ENCODE measurements around the gene SYNGR3. TPM values are rescaled to one million over a fixed set of nuclear protein-coding genes. Genes with fewer than 3 reads are reported as not detected.

Gene SYNGR3, protein sequence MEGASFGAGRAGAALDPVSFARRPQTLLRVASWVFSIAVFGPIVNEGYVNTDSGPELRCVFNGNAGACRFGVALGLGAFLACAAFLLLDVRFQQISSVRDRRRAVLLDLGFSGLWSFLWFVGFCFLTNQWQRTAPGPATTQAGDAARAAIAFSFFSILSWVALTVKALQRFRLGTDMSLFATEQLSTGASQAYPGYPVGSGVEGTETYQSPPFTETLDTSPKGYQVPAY
- total RNA-seq, result 0.65 and 2.8 TPM in 2 replicates

DNA sequence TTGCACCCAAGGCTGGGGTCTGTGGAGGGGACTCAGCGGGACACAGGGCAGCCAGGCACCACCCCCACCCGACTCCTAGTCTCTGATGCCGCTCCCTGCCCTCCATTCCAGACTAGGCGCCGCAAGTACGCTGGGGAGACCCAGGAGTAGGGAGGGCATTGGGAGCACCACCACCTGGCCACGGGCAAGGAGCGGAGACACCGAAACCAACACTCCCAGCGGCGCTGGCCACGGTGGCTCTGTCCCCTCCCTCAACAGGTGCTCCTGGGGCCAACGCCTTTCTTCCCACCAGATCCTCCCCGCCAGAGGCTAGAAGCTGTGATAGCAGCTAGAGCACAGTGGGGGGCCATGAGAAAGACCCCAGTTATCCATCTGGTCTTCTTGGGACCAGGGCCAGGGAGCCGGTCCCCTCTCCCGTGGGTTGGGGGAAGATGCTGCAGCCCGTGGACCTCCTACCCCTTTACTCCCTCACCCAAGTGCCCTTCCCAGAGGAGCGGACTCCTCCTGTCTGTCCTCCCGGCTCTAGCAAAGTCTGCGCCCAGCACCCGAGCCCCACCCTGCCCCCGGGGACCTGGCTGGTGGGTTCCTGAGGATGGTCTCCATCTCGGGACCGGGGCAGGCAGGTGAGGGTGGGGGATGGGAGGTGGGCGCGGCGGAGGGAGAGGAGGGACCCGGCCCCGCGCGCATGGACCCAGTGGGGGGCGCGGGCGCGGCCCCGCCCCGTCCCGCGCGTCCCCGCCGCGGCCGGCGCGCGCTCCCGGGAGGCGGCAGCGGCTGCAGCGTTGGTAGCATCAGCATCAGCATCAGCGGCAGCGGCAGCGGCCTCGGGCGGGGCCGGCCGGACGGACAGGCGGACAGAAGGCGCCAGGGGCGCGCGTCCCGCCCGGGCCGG is at the start of gene SYNGR3:
Gene SYNGR3 (plus strand): TSS at position 762 of the 892 bp plus-strand sequence. CDS start 133 bp downstream, outside the sequence.

DNA sequence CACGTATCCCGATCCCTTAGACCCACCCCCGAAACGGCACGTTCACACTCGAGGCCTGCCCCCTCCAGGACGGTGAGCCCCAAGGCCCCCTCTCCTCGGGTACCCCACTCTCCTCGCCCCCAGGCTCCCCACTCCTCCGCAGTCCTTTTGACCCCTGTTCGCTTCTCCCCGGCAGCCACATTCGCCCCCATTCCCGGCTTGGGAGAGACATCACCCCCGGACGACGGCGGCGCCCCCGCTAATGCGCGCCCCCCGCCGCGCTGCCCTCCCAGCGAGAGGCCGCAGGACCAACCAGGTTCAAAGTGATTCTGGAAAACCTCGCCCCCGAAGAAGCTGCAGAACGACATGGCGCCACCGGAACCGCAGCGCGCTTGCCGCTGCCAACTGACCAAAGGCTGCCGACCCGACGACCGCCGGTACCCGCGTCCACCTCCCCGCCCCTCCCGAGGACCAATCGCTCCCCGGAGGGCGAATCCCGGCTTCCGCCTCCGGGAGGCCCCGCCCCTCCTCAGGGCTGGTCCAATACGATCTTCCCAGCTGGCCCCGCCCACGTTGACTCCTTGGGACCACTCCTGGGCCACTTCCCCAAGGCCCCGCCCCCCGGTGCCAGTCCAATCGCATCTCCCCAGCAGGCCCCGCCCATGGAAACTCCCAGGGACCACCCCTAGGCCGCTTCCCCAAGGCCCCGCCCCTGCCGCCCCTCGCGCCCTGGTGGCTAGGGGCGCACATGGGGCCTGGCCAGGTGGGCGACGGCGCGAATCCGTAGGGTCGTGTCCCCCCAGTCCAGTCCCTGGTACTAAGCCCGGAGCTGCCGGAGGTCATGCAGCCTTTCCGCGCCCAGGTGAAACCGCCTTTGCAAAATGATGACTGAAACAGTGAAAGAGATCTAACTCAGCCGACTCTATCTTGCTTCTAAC is 46.7 kb upstream of the SYNGR3 start, which contains the start of gene MSRB1:
Gene MSRB1 (minus strand): TSS at position 390 of the 917 bp plus-strand sequence. CDS start 43 bp downstream, at position 347.

DNA sequence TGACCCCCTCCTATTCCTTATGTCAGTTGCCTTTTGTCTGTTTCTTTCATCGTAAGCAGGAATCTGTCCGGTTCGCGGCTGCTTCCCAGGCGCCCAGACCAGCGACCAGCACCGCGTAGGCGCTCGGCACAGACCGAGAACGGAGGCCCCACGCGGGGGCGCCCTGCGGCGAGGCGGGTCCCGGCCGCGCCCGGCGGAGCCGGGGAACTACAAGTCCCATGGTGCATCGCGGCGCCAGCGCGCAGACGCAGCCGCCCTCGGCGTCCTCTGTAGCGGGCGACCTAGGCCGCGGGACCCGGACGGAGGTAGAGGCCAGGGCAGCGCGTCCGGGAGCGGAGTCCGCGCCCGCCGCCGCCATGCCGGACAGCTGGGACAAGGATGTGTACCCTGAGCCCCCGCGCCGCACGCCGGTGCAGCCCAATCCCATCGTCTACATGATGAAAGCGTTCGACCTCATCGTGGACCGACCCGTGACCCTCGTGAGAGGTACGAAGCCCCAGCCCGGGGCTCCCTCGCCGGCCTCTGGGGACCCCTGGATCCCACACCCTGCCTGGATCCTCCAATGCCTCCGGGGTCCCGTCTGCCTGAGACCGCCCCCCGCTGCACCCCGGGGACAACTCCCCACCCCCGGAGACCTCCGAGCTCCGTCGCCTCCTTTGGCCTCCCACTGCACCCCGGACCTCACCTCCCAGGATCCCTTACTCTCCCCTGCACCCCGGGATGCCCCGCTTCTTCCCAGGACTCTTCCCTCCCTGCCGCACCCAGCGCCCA is 30.3 kb upstream of the SYNGR3 start, which contains the start of gene NDUFB10:
Gene NDUFB10 (plus strand): TSS at position 270 of the 771 bp plus-strand sequence. CDS start 87 bp downstream, at position 357.

DNA sequence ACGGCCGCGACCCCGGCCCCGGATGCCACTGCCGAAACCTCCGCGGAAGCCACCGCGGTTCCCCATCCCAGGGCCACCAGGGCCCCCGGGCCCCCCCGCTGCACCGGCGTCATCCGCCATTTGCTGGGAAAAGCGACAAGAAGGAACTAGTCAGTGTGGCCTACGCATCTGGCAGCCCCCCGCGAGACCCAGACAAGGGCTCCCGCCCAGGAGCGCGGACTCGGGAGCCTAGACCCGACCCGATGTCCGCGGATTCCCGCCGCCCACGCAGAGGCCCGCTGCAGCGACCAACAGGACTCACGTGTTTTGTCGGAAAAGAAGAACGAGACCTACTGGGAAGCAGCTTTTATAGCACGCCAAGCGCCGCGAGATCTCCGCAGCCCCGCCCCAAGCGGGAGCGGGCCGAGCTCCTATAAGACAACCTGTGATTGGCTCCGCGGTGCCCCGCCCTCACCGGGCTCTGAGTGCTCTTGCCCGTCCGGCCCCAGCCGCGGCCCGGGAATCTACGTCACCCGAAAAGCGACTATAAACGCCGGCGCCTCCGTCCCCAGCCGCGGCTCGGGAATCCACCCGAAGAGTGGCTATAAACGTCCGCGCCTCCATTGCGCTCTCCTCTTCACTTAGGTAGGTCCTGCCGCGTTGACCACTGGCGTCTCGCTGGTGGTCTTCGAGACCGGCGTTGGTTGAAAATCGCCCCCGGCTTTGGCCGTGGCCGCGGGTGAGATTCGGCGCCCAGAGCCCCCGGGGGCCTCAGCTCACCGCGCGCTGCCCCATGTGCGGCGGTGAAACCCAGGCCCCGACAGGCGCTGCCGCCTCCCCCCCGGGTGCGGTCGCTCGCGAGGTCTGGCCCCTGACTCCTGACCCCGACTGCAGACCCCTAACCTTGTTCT is 25.0 kb upstream of the SYNGR3 start, which contains the start of gene RPS2:
Gene RPS2 (minus strand): TSS at position 321 of the 890 bp plus-strand sequence. CDS start 201 bp downstream, at position 120.

DNA sequence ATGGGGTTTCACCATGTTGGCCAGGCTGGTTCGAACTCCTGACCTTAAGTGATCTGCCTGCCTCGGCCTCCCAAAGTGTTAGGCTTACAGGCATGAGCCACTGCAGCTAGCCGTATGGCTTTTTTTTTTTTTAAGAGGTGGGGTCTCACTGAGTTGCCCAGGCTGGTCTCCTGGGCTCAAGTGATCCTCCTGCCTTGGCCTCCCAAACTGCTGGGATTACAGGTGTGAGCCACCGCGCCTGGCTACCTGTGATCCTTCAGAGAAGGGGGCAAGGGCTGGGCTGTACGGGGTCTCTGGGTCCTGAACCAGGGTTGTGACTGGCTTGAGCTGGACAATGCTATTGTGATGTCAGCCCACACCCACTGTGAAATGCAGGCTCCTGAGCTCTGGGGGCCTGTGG is 23.3 kb upstream of the SYNGR3 start, which contains the start of gene RNF151:
Gene RNF151 (plus strand): TSS at position 397 of the 400 bp plus-strand sequence. CDS start 26 bp downstream, outside the sequence.

DNA sequence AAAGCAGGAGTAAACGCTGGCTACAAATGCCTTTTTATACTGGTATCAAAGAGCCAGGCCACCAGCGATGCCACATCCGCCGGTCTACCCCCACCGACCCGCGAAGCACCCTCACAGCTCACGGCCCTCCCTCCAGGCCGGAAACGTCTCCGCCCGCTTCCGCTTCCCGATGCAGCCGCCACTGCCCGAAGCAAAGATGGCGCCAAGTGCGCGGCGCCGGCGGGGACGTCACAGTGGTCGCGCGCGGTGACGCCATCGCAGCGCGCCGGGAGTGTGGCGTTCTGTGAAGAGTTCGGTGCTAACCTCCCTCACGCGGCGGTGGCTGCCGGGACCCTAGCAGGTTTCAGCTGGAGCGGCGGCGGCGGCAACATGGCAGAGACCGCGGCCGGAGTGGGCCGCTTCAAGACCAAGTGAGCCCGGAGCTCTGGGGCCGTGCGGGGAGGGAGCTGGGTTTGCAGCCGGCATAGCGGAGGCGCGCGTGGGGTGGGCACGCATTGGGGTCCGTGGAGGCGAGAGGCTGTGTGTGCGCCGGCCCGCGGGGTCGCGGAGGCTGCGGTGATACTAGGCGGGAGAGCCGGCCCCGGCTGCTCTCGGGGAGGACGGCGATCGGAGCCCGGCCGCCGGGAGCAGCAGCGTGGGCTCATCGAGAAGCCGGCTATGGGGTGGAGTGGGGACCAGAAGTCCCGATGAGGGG is 17.8 kb upstream of the SYNGR3 start, which contains the start of gene TBL3:
Gene TBL3 (plus strand): TSS at position 258 of the 694 bp plus-strand sequence. CDS start 112 bp downstream, at position 370.

DNA sequence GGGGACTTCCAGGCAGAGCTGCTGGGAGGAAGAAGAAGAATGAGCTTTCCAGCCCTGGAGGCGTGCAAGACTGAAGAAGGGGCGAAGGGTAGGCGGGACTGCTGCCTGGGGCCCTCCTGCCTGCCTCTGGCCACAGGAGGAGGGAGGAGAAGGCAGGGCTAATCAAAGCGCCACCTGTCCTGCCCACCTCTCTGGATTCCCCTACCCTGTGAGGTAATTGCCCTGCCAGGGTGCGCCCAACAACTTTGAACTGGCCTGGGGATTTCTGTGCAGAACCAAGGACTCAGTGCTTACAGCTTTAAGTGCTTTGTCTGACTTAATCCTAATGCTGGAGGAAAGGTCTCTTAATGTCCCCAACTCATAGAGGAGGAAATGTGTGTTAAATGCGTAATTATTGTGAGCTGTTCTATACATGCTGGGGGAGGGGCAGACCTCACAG is 8.4 kb upstream of the SYNGR3 start, which contains the start of gene NOXO1:
Gene NOXO1 (minus strand): TSS at position 72 of the 439 bp plus-strand sequence. CDS start 290 bp downstream, outside the sequence.

DNA sequence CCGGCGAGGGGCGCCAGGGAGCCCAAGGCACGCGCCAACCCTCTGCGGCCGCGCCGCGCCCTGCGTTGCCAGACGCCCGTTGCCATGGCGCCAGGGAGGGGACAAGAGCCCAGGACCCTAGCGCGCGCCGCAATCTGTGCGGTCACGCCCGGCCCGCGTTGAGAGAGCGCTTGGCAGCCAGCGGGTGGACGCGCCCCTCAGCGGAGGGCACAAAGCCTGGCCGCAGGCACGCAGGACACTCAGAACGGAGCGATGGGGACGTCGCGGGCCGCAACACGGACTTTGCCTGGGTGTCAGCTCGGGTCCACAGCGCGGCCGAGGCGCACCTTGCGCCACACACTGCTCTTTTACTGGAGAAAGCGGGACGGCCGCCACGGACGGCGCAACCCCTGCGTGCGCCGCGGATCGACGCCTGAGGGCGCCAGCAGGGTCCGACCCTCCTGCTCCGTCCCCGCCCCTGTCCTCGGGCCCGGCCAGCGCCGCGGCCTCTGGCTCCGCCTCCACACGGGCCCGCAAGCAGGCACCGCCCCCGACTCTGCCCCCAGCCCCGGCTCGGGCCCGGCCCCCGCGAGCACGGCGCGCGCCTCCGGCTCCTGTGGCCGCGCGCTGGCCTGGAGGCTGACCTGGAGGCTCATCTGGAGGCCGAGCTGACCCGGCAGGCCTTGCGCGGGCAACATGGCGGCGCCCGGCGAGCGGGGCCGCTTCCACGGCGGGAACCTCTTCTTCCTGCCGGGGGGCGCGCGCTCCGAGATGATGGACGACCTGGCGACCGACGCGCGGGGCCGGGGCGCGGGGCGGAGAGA is 6.0 kb upstream of the SYNGR3 start, which contains the start of gene GFER:
Gene GFER (plus strand): TSS at position 650 of the 803 bp plus-strand sequence. CDS start 26 bp downstream, at position 676.

DNA sequence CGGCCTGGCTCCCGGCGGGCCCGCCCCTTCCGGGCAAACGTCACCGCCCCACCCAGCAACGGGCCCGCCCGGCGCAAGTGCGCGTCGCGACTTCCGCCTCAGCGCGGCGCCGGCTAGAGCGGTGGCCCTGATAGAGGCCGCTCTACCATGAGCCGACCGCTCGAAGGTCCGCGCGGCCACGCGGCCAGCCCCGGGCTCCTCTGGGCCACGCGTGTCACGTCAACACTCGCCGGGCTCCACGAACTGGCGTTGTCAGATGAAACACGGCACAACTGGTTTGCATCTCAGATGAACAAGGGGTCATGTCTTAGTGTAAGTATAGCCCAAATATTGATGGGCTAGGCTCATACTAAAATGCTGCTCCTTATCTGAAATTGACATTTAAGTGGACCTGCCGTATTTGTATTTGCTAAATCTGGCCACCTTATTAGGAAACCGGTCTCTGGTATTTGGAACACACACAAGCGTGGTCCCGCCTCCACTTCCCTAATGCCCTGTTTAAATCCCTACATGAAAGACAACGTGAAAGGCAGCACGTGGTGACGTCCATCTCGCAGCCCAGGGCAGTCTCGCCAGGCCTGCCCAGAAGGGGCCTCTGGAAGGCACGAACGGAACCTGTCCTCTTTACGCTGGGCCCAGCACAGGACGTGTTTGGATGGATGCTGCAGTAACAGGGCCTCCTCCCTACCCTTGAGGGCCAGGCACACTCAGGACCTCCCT is 20.2 kb downstream of the SYNGR3 start, which contains the start of gene ZNF598:
Gene ZNF598 (minus strand): TSS at position 31 of the 720 bp plus-strand sequence.

DNA sequence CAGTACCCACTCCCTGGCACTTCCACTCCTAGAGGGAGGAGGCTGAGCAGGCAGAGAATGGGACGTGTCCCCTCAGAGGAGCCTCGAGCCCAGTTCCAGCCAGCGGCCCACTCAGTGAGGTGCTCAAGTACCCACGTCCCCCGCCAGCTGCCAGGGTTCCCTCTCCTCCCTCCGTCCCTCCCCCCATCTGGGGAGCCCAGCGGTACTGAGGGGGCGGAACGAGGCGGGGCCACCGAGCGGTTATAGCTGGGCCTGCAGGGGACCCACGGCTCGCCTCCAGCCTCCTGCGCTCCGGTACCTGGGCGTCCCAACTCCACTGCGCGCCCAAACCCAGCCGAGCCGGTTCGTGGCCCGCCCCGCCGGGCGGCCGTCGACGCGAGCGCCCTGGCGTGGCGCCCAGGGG is 29.7 kb downstream of the SYNGR3 start, which contains the start of gene NPW:
Gene NPW (plus strand): TSS at position 268 of the 403 bp plus-strand sequence.

DNA sequence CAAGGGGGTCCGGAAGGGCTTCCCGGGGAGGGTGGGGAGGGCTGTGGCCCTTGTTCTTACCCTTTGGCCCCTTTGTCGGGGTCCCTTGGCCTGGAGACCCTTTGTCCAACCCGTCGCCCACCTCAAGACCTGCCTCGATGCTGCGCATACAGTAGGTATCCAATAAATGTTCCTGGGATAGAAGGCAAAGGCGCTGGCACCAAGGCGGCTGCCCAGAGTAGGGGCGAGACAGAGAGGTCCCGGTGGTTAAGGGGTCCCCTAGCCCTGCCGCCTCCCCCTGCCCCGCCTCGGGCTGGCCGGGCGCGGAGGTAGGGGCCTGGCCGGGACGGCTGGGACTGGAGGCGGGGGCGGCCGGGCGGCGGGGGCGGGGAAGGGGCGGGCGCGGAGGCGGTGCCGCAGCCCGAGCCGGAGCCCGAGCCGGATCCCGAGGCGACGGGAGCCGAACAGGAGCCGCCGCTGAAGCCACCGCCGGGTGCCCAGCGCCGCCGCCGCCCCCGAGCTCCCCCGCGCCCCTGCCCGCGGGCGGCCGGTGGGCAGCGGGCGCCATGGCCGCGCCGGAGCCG is 36.8 kb downstream of the SYNGR3 start, which contains the start of gene NHERF2:
Gene NHERF2 (plus strand): TSS at position 442 of the 563 bp plus-strand sequence. CDS start 104 bp downstream, at position 546.

Other genes starting within 250 kb of the SYNGR3 start
- 39.3 and 51.6 TPM in 2 replicates for gene NME3, start 218.4 kb upstream of the SYNGR3 start, total RNA-seq
- 3.7 and 9.2 TPM in 2 replicates for gene EME2, start 217.2 kb upstream of the SYNGR3 start, total RNA-seq
- gene MRPS34, start 216.8 kb upstream of the SYNGR3 start, total RNA-seq, result 68.8 and 72.9 TPM in 2 replicates
- 45.2 and 60.4 TPM in 2 replicates for gene SPSB3, start 207.4 kb upstream of the SYNGR3 start, total RNA-seq
- gene NUBP2, start 207.0 kb upstream of the SYNGR3 start, total RNA-seq, result 67.3 and 75.4 TPM in 2 replicates
- gene IGFALS, start 196.3 kb upstream of the SYNGR3 start, total RNA-seq, result under 0.01 TPM in 1 of 2 replicates, not detected in the other
- gene HAGH, start 163.1 kb upstream of the SYNGR3 start, total RNA-seq, result 70.3 and 94.3 TPM in 2 replicates
- 70.3 and 124 TPM in 2 replicates for gene FAHD1, start 162.8 kb upstream of the SYNGR3 start, total RNA-seq
- not detected in 2 replicates for gene MEIOB, start 117.8 kb upstream of the SYNGR3 start, total RNA-seq
- gene HS3ST6, start 71.6 kb upstream of the SYNGR3 start, total RNA-seq, result not detected in 2 replicates
- 6.5 and 8.7 TPM in 2 replicates for gene MSRB1, start 46.8 kb upstream of the SYNGR3 start, total RNA-seq
- gene RPL3L, start 35.3 kb upstream of the SYNGR3 start, total RNA-seq, result not detected in 2 replicates
- gene NDUFB10, start 30.4 kb upstream of the SYNGR3 start, total RNA-seq, result 133 and 143 TPM in 2 replicates
- gene RPS2, start 25.1 kb upstream of the SYNGR3 start, total RNA-seq, result 1,957 and 2,987 TPM in 2 replicates
- not detected in 2 replicates for gene RNF151, start 23.1 kb upstream of the SYNGR3 start, total RNA-seq
- 33.7 and 61.0 TPM in 2 replicates for gene TBL3, start 17.9 kb upstream of the SYNGR3 start, total RNA-seq
- 0.13 and 0.16 TPM in 2 replicates for gene NOXO1, start 8.5 kb upstream of the SYNGR3 start, total RNA-seq
- 11.1 and 12.3 TPM in 2 replicates for gene GFER, start 5.8 kb upstream of the SYNGR3 start, total RNA-seq
- gene ZNF598, start 19.9 kb downstream of the SYNGR3 start, total RNA-seq, result 11.2 and 24.5 TPM in 2 replicates
- 0.16 TPM in 1 of 2 replicates, not detected in the other for gene NPW, start 29.8 kb downstream of the SYNGR3 start, total RNA-seq
- gene NHERF2, start 36.9 kb downstream of the SYNGR3 start, total RNA-seq, result 52.4 and 55.7 TPM in 2 replicates
- gene NTHL1, start 57.9 kb downstream of the SYNGR3 start, total RNA-seq, result 23.5 and 61.5 TPM in 2 replicates
- gene TSC2, start 58.0 kb downstream of the SYNGR3 start, total RNA-seq, result 32.4 and 79.5 TPM in 2 replicates
- gene PKD1, start 145.9 kb downstream of the SYNGR3 start, total RNA-seq, result 36.4 and 82.1 TPM in 2 replicates
- gene RAB26, start 158.7 kb downstream of the SYNGR3 start, total RNA-seq, result 0.49 and 0.88 TPM in 2 replicates
- gene TRAF7, start 165.8 kb downstream of the SYNGR3 start, total RNA-seq, result 59.9 and 113 TPM in 2 replicates
- gene CASKIN1, start 206.6 kb downstream of the SYNGR3 start, total RNA-seq, result 0.50 TPM in 1 of 2 replicates, not detected in the other
- 10.5 and 12.0 TPM in 2 replicates for gene MLST8, start 215.5 kb downstream of the SYNGR3 start, total RNA-seq
- 2.1 and 5.0 TPM in 2 replicates for gene BRICD5, start 220.9 kb downstream of the SYNGR3 start, total RNA-seq
- gene PGP, start 224.9 kb downstream of the SYNGR3 start, total RNA-seq, result 10.7 and 14.7 TPM in 2 replicates
- gene E4F1, start 233.6 kb downstream of the SYNGR3 start, total RNA-seq, result 28.0 and 35.9 TPM in 2 replicates
- 0.32 and 0.63 TPM in 2 replicates for gene DNASE1L2, start 246.5 kb downstream of the SYNGR3 start, total RNA-seq

Data from bladder microvascular endothelial cell (primary cell).